SW 1271 (cell line): ENCODE measurements around the gene HLA-F.

Experiments used
- DNase-seq, 2 experiments: peaks; one replicate each; lab custom pipeline; 2025; lab: John Stamatoyannopoulos, UW

Gene HLA-F

GRCh38 chr6:29724937-29725869 is 2.0 kb downstream of the HLA-F start:
- DNase-seq = no peak

GRCh38 chr6:29726001-29726400 is 2.8 kb downstream of the HLA-F start:
- DNase-seq = no peak

- no peak for DNase-seq
Measured at GRCh38 chr6:29726571-29727194, 3.4 kb downstream of the HLA-F start.

- DNase-seq = no peak
Measured at GRCh38 chr6:29727637-29728036, 4.4 kb downstream of the HLA-F start.

- DNase-seq = no peak
Measured at GRCh38 chr6:29728173-29728874, 5.1 kb downstream of the HLA-F start.

GRCh38 chr6:29728875-29729270 is 5.6 kb downstream of the HLA-F start:
- no peak for DNase-seq

GRCh38 chr6:29729774-29730328 is 6.6 kb downstream of the HLA-F start:
- DNase-seq = no peak

- no peak for DNase-seq
Measured at GRCh38 chr6:29730575-29731126, 7.4 kb downstream of the HLA-F start.

- DNase-seq = no peak
Measured at GRCh38 chr6:29731281-29731680, 8.0 kb downstream of the HLA-F start.

- DNase-seq = no peak
Measured at GRCh38 chr6:29733057-29733456, 9.8 kb downstream of the HLA-F start.

- no peak for DNase-seq
Measured at GRCh38 chr6:29734046-29735018, 11.1 kb downstream of the HLA-F start.

- DNase-seq = no peak
Measured at GRCh38 chr6:29736563-29736962, 13.3 kb downstream of the HLA-F start.

- peak; percentile 20 to 62 for DNase-seq
Measured at GRCh38 chr6:29737707-29738630, 14.7 kb downstream of the HLA-F start.

GRCh38 chr6:29739136-29739881 is 16.1 kb downstream of the HLA-F start:
- no peak for DNase-seq

- no peak for DNase-seq
Measured at GRCh38 chr6:29739882-29740261, 16.6 kb downstream of the HLA-F start.

GRCh38 chr6:29741592-29741991 is 18.4 kb downstream of the HLA-F start:
- no peak for DNase-seq

GRCh38 chr6:29742127-29742526 is 18.9 kb downstream of the HLA-F start:
- no peak for DNase-seq

GRCh38 chr6:29743025-29743424 is 19.8 kb downstream of the HLA-F start:
- DNase-seq = no peak

GRCh38 chr6:29743568-29743967 is 20.3 kb downstream of the HLA-F start:
- DNase-seq = no peak
